Measurements from ENCODE around the gene HOXD11. TPM values are rescaled to one million over a fixed set of nuclear protein-coding genes. Genes with fewer than 3 reads are reported as not detected.

HOXD11 gene
- total and polyA plus RNA-seq, 11 donors, result not detected

GRCh38 chr2:176079831-176080539 lies 27.1 kb upstream of the HOXD11 start:
- no peak for TF ChIP-seq POLR2A (IDR thresholded peaks at IDR 0.05)
- TF ChIP-seq CTCF (IDR thresholded peaks at IDR 0.05), result peak; percentile 56 to 77 (median 65)
- no peaks in the 10 kb centered on the region for H3K36me3 ChIP-seq
- intact Hi-C loops (cut with DNase I), result loop anchor here in 6 of 10 donors (2.0 to 10.0 kb wide), 6 partner anchors 75 to 665 kb away; partner anchors contain the start of gene LNPK (in 2 of the 6)
- DNase-seq (peak in 2 of 5 donors; percentile 46 to 68), ATAC-seq (peak in 3 of 4 donors; percentile 65 to 74 (median 71))
- H3K9me3 ChIP-seq, result peaks cover 0 to 8% (median 0%) of the 10 kb centered on the region in 12 donors
- H3K4me1 ChIP-seq, result peaks cover 0 to 38% (median 12%) of the 10 kb centered on the region in 12 donors
- peak overlapping the region in 1 of 12 donors; percentile 84 for H3K27ac ChIP-seq
- 2 to 4% (median 2%) methylated on average over 25 to 86 of the region's 86 CpGs for WGBS, 4 donors
- H3K27me3 ChIP-seq, result peaks cover 88 to 99% (median 97%) of the 10 kb centered on the region in 9 donors
- peak overlapping the region in 8 of 12 donors; percentile 14 to 40 (median 27) for H3K4me3 ChIP-seq

DNA sequence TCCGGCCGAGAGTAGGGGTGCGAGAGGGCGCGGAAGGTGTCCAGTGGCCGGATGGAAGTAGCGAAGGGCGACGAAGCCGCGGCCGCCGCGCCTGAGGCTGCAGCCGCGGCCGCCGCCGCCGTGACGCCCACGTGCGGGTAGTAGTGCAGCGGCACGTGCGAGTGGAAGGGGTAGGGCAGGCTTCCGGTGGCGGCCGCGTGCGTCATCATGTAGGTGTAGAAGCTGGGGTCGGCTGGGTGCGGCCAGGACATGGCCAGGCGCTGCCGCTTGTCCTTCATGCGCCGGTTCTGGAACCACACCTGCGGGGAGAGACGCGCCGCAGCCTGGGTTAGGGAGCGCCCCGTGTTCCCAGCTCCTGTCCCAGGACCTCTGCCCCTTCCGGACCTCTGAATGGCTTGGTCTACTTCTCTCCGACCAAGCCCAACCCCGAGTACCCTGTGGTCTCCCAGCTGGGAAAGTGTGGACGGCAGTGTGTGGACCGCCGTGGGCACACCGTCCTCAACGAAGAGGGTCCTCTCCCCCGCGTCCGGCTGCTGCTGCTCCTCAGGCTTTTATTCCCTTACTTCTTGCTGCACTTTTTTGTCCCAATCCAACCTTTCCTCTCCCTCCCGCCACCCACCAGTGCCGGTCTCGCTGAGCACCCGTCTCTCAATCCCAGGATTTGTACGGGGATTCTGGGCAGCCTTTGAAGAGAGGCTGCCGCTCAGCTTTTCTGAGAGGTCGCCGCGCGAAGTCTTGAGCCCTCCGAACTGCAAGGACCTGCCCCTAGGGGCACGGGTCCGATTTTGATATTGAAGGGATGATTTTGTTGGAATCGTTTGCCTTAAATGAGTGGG lies 26.3 kb upstream of the HOXD11 start:
- peak in 1 of 4 donors; percentile 36 for ATAC-seq
- peak in 1 of 5 donors; percentile 56 for DNase-seq
- Histone ChIP-seq H3K4me3 (peak overlapping the region in 8 of 12 donors; percentile 1 to 40 (median 15)), H3K4me1 (peaks cover 0 to 45% (median 15%) of the 10 kb centered on the region in 12 donors), H3K27ac (peak overlapping the region in 1 of 12 donors; percentile 84), H3K27me3 (peaks cover 90 to 99% (median 97%) of the 10 kb centered on the region in 9 donors), H3K9me3 (peaks cover 0 to 8% (median 0%) of the 10 kb centered on the region in 12 donors), H3K36me3 (no peaks in the 10 kb centered on the region)
- TF ChIP-seq CTCF (IDR thresholded peaks at IDR 0.05) (no peak), POLR2A (IDR thresholded peaks at IDR 0.05) (no peak)
- WGBS, 4 donors, result 4 to 8% (median 5%) methylated on average over 44 to 68 of the region's 68 CpGs
- intact Hi-C loops (cut with DNase I), result loop anchor here in 4 of 10 donors (2.0 to 10.0 kb wide), 4 partner anchors 78 to 666 kb away; partner anchors contain the start of gene LNPK (in 1 of the 4)

GRCh38 chr2:176081376-176081836 lies 25.7 kb upstream of the HOXD11 start:
- ATAC-seq, result no peak
- H3K27ac ChIP-seq, result peak overlapping the region in 1 of 12 donors; percentile 84
- DNase-seq, result no peak
- peaks cover 0 to 52% (median 17%) of the 10 kb centered on the region in 12 donors for H3K4me1 ChIP-seq
- intact Hi-C loops (cut with DNase I), result loop anchor here in 4 of 10 donors (2.0 to 10.0 kb wide), 4 partner anchors 79 to 667 kb away; partner anchors contain the start of gene LNPK (in 1 of the 4)
- peaks cover 0 to 8% (median 0%) of the 10 kb centered on the region in 12 donors for H3K9me3 ChIP-seq
- no peaks in the 10 kb centered on the region for H3K36me3 ChIP-seq
- WGBS, 4 donors, result 5 to 12% (median 8%) methylated on average over 17 of the region's 17 CpGs
- H3K4me3 ChIP-seq, result no peak overlapping the region
- TF ChIP-seq CTCF (IDR thresholded peaks at IDR 0.05) (no peak), POLR2A (IDR thresholded peaks at IDR 0.05) (no peak)
- peaks cover 90 to 99% (median 97%) of the 10 kb centered on the region in 9 donors for H3K27me3 ChIP-seq

Data from heart left ventricle (tissue), 16 donors.